ENCODE results near the gene HECW1.

The HECW1 gene

DNA sequence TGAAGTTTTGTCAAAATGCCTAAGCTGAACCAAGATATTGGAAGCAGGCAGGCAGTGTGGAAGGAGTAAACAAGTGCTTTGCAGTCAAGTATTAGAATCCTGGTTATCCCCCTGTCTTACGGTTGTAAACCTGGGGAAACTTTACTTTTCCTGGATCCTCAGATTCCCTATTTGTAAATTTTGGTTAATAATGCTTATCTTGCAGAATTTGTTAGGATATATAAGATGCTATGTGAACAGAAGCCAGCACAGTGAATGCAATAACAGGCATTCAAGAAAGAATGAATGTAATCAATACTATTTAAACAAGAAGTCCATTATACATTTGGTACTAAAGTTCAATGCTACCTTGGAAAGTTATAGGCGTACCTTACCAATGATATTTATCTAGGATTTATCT lies 378.7 kb downstream of the HECW1 start:
- TF ChIP-seq POLR2AphosphoS5 (IDR thresholded peaks at IDR 0.05; ENCODE audit: low read depth, low read length) (no peak), SIN3A (IDR thresholded peaks at IDR 0.05; ENCODE audit: borderline replicate concordance, insufficient read depth, low read length) (no peak), TAF1 (IDR thresholded peaks at IDR 0.05; ENCODE audit: borderline replicate concordance, insufficient read depth, low read length) (no peak), FOXP2 (optimal IDR thresholded peaks at IDR 0.05; ENCODE audit: borderline replicate concordance, extremely low read depth, extremely low read length, insufficient read depth) (no peak)
- TF ChIP-seq, protein P1, sequence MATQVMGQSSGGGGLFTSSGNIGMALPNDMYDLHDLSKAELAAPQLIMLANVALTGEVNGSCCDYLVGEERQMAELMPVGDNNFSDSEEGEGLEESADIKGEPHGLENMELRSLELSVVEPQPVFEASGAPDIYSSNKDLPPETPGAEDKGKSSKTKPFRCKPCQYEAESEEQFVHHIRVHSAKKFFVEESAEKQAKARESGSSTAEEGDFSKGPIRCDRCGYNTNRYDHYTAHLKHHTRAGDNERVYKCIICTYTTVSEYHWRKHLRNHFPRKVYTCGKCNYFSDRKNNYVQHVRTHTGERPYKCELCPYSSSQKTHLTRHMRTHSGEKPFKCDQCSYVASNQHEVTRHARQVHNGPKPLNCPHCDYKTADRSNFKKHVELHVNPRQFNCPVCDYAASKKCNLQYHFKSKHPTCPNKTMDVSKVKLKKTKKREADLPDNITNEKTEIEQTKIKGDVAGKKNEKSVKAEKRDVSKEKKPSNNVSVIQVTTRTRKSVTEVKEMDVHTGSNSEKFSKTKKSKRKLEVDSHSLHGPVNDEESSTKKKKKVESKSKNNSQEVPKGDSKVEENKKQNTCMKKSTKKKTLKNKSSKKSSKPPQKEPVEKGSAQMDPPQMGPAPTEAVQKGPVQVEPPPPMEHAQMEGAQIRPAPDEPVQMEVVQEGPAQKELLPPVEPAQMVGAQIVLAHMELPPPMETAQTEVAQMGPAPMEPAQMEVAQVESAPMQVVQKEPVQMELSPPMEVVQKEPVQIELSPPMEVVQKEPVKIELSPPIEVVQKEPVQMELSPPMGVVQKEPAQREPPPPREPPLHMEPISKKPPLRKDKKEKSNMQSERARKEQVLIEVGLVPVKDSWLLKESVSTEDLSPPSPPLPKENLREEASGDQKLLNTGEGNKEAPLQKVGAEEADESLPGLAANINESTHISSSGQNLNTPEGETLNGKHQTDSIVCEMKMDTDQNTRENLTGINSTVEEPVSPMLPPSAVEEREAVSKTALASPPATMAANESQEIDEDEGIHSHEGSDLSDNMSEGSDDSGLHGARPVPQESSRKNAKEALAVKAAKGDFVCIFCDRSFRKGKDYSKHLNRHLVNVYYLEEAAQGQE (IDR thresholded peaks at IDR 0.05; ENCODE audit: insufficient read depth in 1 of 2, low read depth in 2 of 2, low read length in 2 of 2), result no peak

DNA sequence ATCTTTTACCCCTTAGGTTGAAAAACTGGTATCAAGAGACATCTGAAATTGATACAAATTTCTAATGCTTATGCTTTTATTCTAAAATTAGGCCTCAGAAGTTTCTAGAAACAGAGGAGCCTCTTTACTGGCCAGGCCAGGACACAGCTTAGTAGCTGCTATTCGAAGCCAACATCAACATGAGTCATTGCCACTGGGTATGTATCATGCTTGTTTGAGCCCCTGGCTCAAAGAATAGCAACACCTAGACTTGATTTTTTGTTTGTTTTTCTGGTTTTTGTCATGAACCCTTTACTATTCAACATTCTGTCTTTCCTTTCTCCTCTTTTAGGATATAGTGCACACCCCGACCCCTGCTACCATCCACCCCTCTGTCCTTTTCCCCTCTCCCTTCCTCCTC lies 379.5 kb downstream of the HECW1 start:
- TF ChIP-seq FOXP2 (optimal IDR thresholded peaks at IDR 0.05; ENCODE audit: borderline replicate concordance, extremely low read depth, extremely low read length, insufficient read depth) (no peak), POLR2AphosphoS5 (IDR thresholded peaks at IDR 0.05; ENCODE audit: low read depth, low read length) (no peak), TAF1 (IDR thresholded peaks at IDR 0.05; ENCODE audit: borderline replicate concordance, insufficient read depth, low read length) (no peak), SIN3A (IDR thresholded peaks at IDR 0.05; ENCODE audit: borderline replicate concordance, insufficient read depth, low read length) (no peak)
- TF ChIP-seq, protein P1 (IDR thresholded peaks at IDR 0.05; ENCODE audit: insufficient read depth in 1 of 2, low read depth in 2 of 2, low read length in 2 of 2), result no peak

DNA sequence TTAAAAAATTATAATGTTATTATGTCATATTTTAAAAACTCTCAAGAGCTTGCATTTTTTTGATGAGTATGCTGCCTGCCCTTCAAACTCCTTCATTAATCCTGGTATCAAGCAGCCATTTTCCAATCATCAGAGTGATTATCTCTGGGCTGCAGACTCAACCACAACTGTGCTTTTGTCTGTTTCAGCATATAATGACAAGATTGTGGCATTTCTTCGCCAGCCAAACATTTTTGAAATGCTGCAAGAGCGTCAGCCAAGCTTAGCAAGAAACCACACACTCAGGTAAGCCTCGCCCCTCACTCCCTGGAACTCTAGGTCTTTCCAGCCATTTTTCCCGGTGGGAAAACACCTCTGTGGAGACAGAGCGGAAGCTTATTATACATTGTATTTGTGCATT lies 380.4 kb downstream of the HECW1 start:
- TF ChIP-seq SIN3A (IDR thresholded peaks at IDR 0.05; ENCODE audit: borderline replicate concordance, insufficient read depth, low read length), result no peak
- TF ChIP-seq, protein P1 (IDR thresholded peaks at IDR 0.05; ENCODE audit: insufficient read depth in 1 of 2, low read depth in 2 of 2, low read length in 2 of 2), result no peak
- no peak for TF ChIP-seq POLR2AphosphoS5 (IDR thresholded peaks at IDR 0.05; ENCODE audit: low read depth, low read length)

DNA sequence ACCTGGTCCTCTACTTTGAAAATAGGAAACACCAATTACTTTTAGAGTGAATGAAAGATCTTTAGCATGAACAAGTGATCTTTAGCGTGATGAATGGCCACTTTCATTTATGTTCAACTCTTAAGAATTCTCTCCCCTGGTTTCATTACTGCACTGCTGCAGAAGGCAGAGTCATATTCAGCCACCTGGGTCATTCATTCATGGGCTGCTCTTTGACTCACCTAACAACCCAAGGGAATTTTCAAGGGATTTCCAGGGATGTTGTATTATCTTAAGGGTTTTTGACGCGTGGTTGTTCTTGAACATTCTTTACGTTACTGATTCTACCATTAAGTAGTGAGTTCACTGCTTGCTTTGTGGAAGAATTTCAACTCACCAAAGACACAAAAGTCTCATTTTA lies 383.1 kb downstream of the HECW1 start:
- TF ChIP-seq TAF1 (IDR thresholded peaks at IDR 0.05; ENCODE audit: borderline replicate concordance, insufficient read depth, low read length) (no peak), SIN3A (IDR thresholded peaks at IDR 0.05; ENCODE audit: borderline replicate concordance, insufficient read depth, low read length) (no peak), POLR2AphosphoS5 (IDR thresholded peaks at IDR 0.05; ENCODE audit: low read depth, low read length) (no peak), FOXP2 (optimal IDR thresholded peaks at IDR 0.05; ENCODE audit: borderline replicate concordance, extremely low read depth, extremely low read length, insufficient read depth) (no peak)
- TF ChIP-seq, protein P1 (IDR thresholded peaks at IDR 0.05; ENCODE audit: insufficient read depth in 1 of 2, low read depth in 2 of 2, low read length in 2 of 2), result no peak

DNA sequence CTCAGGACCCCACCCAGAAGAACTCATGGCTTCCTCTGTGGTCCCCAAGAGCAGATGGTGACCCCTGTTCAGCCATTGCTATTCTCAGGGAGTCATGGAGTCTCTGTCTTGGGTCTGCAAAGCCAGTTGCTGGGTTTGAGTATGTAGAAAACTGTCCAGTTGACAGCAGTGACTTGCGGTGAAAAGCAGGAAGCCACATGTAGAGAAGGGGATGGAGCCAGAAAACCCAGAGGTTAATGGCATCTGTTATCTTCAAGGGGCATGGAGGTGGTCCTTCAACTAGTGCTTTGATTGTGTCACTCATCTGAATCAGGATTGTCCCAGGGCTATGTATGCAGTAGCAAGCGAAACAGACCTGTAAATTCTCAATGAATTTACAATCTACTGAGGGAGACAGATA lies 384.1 kb downstream of the HECW1 start:
- TF ChIP-seq, protein P1 (IDR thresholded peaks at IDR 0.05; ENCODE audit: insufficient read depth in 1 of 2, low read depth in 2 of 2, low read length in 2 of 2), result no peak
- TF ChIP-seq POLR2AphosphoS5 (IDR thresholded peaks at IDR 0.05; ENCODE audit: low read depth, low read length), result no peak
